Testis (tissue), 3 donors: Measurements from ENCODE around the gene LRRTM4. TPM values are rescaled to one million over a fixed set of nuclear protein-coding genes. Genes with fewer than 3 reads are reported as not detected.

Source experiments
- DNase-seq: peaks from one replicate; pipeline ENCODE4 v3.0.0-alpha.2; 2019
- H3K27ac ChIP-seq, 2 donors: fragments of 200-600 bp; sonication (generic); one replicate each; pipeline ENCODE4 v1.5.1; 2019
- H3K27me3 ChIP-seq: fragments of 200-600 bp; sonication (generic); one replicate; pipeline ENCODE4 v1.5.1; 2019
- H3K36me3 ChIP-seq: fragments of 200-600 bp; sonication (generic); one replicate; pipeline ENCODE4 v1.5.1; 2017; ENCODE audit warnings: low read depth; ENCODE audit errors: missing control alignments
- H3K4me1 ChIP-seq: fragments of 200-600 bp; sonication (generic); one replicate; pipeline ENCODE4 v1.5.1; 2019
- H3K4me3 ChIP-seq, 2 donors: fragments of 200-600 bp; sonication (generic); one replicate each; pipeline ENCODE4 v1.5.1; 2017 to 2019
- H3K9me3 ChIP-seq: fragments of 200-600 bp; sonication (generic); one replicate; pipeline ENCODE4 v1.5.1; 2017
- CTCF ChIP-seq, 3 experiments: fragments of 450-650 bp in 2 of 3; fragments of 200-600 bp in 1 of 3; sonication (generic) in 1 of 3; IDR thresholded peaks; one replicate each; pipeline ENCODE4 v1.5.1; 2016 to 2019; ENCODE audit warnings: antibody characterized with exemption in 3 of 3, mild to moderate bottlenecking in 2 of 3, moderate library complexity in 1 of 3
- POLR2A ChIP-seq: fragments of 450-650 bp; IDR thresholded peaks from one replicate; pipeline ENCODE4 v1.6.1; 2017; ENCODE audit warnings: antibody characterized with exemption, mild to moderate bottlenecking, moderate library complexity
- WGBS, 2 donors: methylation state at CpG; one replicate each; pipeline ENCODE4 v1.1.5; 2018; 5-methylcytosine and 5-hydroxymethylcytosine counted together
- intact Hi-C: fragments of 100-400 bp; cut with DNase I; formaldehyde crosslinking; loops from one replicate; pipeline ENCODE4 v1.15.1; 2023; ENCODE audit warnings: low total_unique reads
- polyA plus RNA-seq: library from polyadenylated mRNA; stranded (reverse); fragments of 350-450 nt; fragmentation: Illumina TruSeq; extraction: RNeasy Lipid Tissue Mini Kit (QIAGEN cat#74804); gene quantifications from one replicate; pipeline ENCODE4 v1.2.3, GENCODE V29; 2014; ENCODE audit warnings: low read depth, low replicate concordance; ENCODE audit not compliant: insufficient read depth
- total RNA-seq, 2 donors: library from RNA; depleted of rRNA; stranded (reverse); fragments of >200 nt; gene quantifications; one replicate each; pipeline ENCODE4 v1.2.3, GENCODE V29; 2016

Gene LRRTM4
- total and polyA plus RNA-seq, 3 donors from 2014 or later: 0.08 to 0.19 (median 0.13) TPM

GRCh38 chr2:77268626-77269025, 253.6 kb downstream of the LRRTM4 start:
- Histone ChIP-seq H3K4me3 (no peak overlapping the region), H3K36me3 (no peaks in the 10 kb centered on the region), H3K27me3 (no peaks in the 10 kb centered on the region), H3K27ac (no peak overlapping the region), H3K9me3 (no peaks in the 10 kb centered on the region), H3K4me1 (no peaks in the 10 kb centered on the region)
- intact Hi-C loops: no loop called here
- no peak for DNase-seq
- TF ChIP-seq CTCF (IDR thresholded peaks at IDR 0.05) (no peak), POLR2A (no peak)
- 87 to 97% methylated on average over 3 of the region's 3 CpGs for WGBS, 2 donors

- Histone ChIP-seq H3K27ac (no peak overlapping the region), H3K36me3 (no peaks in the 10 kb centered on the region), H3K9me3 (no peaks in the 10 kb centered on the region), H3K4me1 (no peaks in the 10 kb centered on the region), H3K27me3 (no peaks in the 10 kb centered on the region), H3K4me3 (no peak overlapping the region)
- intact Hi-C loops: no loop called here
- TF ChIP-seq CTCF (IDR thresholded peaks at IDR 0.05): no peak
- TF ChIP-seq POLR2A: no peak
- DNase-seq: no peak
Measured at GRCh38 chr2:77232909-77233425, 289.2 kb downstream of the LRRTM4 start.

- H3K27me3 ChIP-seq: no peaks in the 10 kb centered on the region
Measured at GRCh38 chr2:77228391-77228790, 293.8 kb downstream of the LRRTM4 start.

GRCh38 chr2:77210725-77211124, 311.5 kb downstream of the LRRTM4 start:
- Histone ChIP-seq H3K27ac (no peak overlapping the region), H3K4me3 (no peak overlapping the region), H3K27me3 (no peaks in the 10 kb centered on the region), H3K9me3 (no peaks in the 10 kb centered on the region), H3K36me3 (no peaks in the 10 kb centered on the region), H3K4me1 (no peaks in the 10 kb centered on the region)
- intact Hi-C loops: no loop called here
- 86 to 97% methylated on average over 3 of the region's 3 CpGs for WGBS, 2 donors
- TF ChIP-seq CTCF (IDR thresholded peaks at IDR 0.05) (no peak), POLR2A (no peak)
- DNase-seq: no peak

More at GRCh38 chr2:77228391-77228790, 293.8 kb downstream of the LRRTM4 start:
- DNase-seq: no peak
- Histone ChIP-seq H3K4me1 (no peaks in the 10 kb centered on the region), H3K27ac (no peak overlapping the region), H3K4me3 (no peak overlapping the region), H3K36me3 (no peaks in the 10 kb centered on the region), H3K9me3 (no peaks in the 10 kb centered on the region)
- WGBS, 2 donors: 69 to 92% methylated on average over 1 of the region's 1 CpG
- TF ChIP-seq CTCF (IDR thresholded peaks at IDR 0.05): no peak
- no peak for TF ChIP-seq POLR2A
- intact Hi-C loops: no loop called here

GRCh38 chr2:77207331-77207730, 314.8 kb downstream of the LRRTM4 start:
- Histone ChIP-seq H3K9me3 (no peaks in the 10 kb centered on the region), H3K4me3 (no peak overlapping the region), H3K4me1 (no peaks in the 10 kb centered on the region), H3K27me3 (no peaks in the 10 kb centered on the region), H3K36me3 (no peaks in the 10 kb centered on the region), H3K27ac (no peak overlapping the region)
- TF ChIP-seq CTCF (IDR thresholded peaks at IDR 0.05) (no peak), POLR2A (no peak)
- 78 to 96% methylated on average over 1 of the region's 1 CpG for WGBS, 2 donors
- intact Hi-C loops: no loop called here
- DNase-seq: no peak
